HFFc6 (cell line): ENCODE results near the gene PPP1R37. TPM values are rescaled to one million over a fixed set of nuclear protein-coding genes. Genes with fewer than 3 reads are reported as not detected.

ENCODE experiments used
- DNase-seq: peaks from one replicate; pipeline ENCODE4 v3.0.0-alpha.2; 2018
- H3K27ac Mint-ChIP-seq: 2 replicates; pipeline ENCODE4 v1.8.0; 2020; ENCODE audit warnings: mild to moderate bottlenecking, mixed read lengths
- H3K27me3 Mint-ChIP-seq: 2 replicates; pipeline ENCODE4 v1.8.0; 2021; ENCODE audit warnings: mild to moderate bottlenecking, moderate library complexity, mixed read lengths; ENCODE audit not compliant: insufficient read depth
- H3K36me3 Mint-ChIP-seq: 2 replicates; pipeline ENCODE4 v1.8.0; 2021; ENCODE audit warnings: low read depth, mixed read lengths
- H3K4me1 Mint-ChIP-seq: 2 replicates; pipeline ENCODE4 v1.8.0; 2020; ENCODE audit warnings: low read depth, mixed read lengths
- H3K4me3 Mint-ChIP-seq: 2 replicates; pipeline ENCODE4 v1.8.0; 2020; ENCODE audit warnings: mild to moderate bottlenecking, moderate library complexity, mixed read lengths
- H3K9me3 Mint-ChIP-seq: 2 replicates; pipeline ENCODE4 v1.8.0; 2020; ENCODE audit warnings: mild to moderate bottlenecking, mixed read lengths
- CTCF ChIP-seq: fragments of 200-600 bp; sonication (generic); IDR thresholded peaks from 2 replicates; pipeline ENCODE4 v1.5.0; 2021; ENCODE audit warnings: antibody characterized with exemption, mild to moderate bottlenecking
- total RNA-seq, 6 experiments: library from RNA; stranded (reverse); fragmentation: NEBNext Ultra II Directional; extraction: Animal tissue kit (Norgen Biotek cat#: 25700); gene quantifications; 2 replicates in 1 of 6; 3 replicates in 5 of 6; pipeline ENCODE4 v1.2.3, GENCODE V29; 2021

The PPP1R37 gene
- total RNA-seq, 6 experiments from 2014 or later = 20.4 to 27.4 (median 21.6) TPM

GRCh38 chr19:45059258-45059965 lies 33.6 kb upstream of the PPP1R37 start:
- H3K9me3 Mint-ChIP-seq = no peaks in the 10 kb centered on the region
- no peak overlapping the region; the same call in 1 of the 2 replicates for H3K27ac Mint-ChIP-seq
- H3K27me3 Mint-ChIP-seq = no peaks in the 10 kb centered on the region; the same call in none of the 2 replicates
- peak; percentile 96 for TF ChIP-seq CTCF
- H3K4me3 Mint-ChIP-seq = no peak overlapping the region
- peak; percentile 57 for DNase-seq
- H3K36me3 Mint-ChIP-seq = peaks cover 32% of the 10 kb centered on the region
- H3K4me1 Mint-ChIP-seq = peaks cover 21% of the 10 kb centered on the region

- peaks cover 32% of the 10 kb centered on the region for H3K36me3 Mint-ChIP-seq
- H3K27me3 Mint-ChIP-seq = no peaks in the 10 kb centered on the region; the same call in 1 of the 2 replicates
- H3K27ac Mint-ChIP-seq = no peak overlapping the region
- H3K4me3 Mint-ChIP-seq = no peak overlapping the region
- TF ChIP-seq CTCF = no peak
- H3K9me3 Mint-ChIP-seq = no peaks in the 10 kb centered on the region
- DNase-seq = no peak
- H3K4me1 Mint-ChIP-seq = peaks cover 21% of the 10 kb centered on the region
Measured at GRCh38 chr19:45061965-45062364, 31.0 kb upstream of the PPP1R37 start.

GRCh38 chr19:45063851-45064801 lies 28.9 kb upstream of the PPP1R37 start:
- peaks cover 2% of the 10 kb centered on the region for H3K27me3 Mint-ChIP-seq
- H3K4me1 Mint-ChIP-seq = peaks cover 21% of the 10 kb centered on the region
- H3K9me3 Mint-ChIP-seq = no peaks in the 10 kb centered on the region
- no peak for TF ChIP-seq CTCF
- no peak overlapping the region for H3K4me3 Mint-ChIP-seq
- no peak overlapping the region for H3K27ac Mint-ChIP-seq
- DNase-seq = no peak
- H3K36me3 Mint-ChIP-seq = peaks cover 21% of the 10 kb centered on the region

GRCh38 chr19:45066921-45067661 lies 25.9 kb upstream of the PPP1R37 start:
- H3K36me3 Mint-ChIP-seq = 0 out of 2 replicates have a peak, but pooled peaks cover 4% of the 10 kb centered on the region
- DNase-seq = no peak
- H3K27ac Mint-ChIP-seq = no peak overlapping the region
- H3K4me3 Mint-ChIP-seq = no peak overlapping the region
- no peaks in the 10 kb centered on the region for H3K9me3 Mint-ChIP-seq
- H3K27me3 Mint-ChIP-seq = peaks cover 7% of the 10 kb centered on the region
- H3K4me1 Mint-ChIP-seq = no peaks in the 10 kb centered on the region
- TF ChIP-seq CTCF = no peak

- Mint-ChIP-seq H3K27ac (no peak overlapping the region), H3K36me3 (0 out of 2 replicates have a peak, but pooled peaks cover 4% of the 10 kb centered on the region), H3K9me3 (no peaks in the 10 kb centered on the region), H3K4me1 (no peaks in the 10 kb centered on the region), H3K27me3 (peaks cover 9% of the 10 kb centered on the region), H3K4me3 (no peak overlapping the region)
- no peak for DNase-seq
- TF ChIP-seq CTCF = no peak
Measured at GRCh38 chr19:45068041-45068440, 24.9 kb upstream of the PPP1R37 start.
